HG02763 (cell line): ENCODE data around the gene ENPP7.

Experiments used
- ATAC-seq: cut with Tn5 transposase; IDR thresholded peaks from one replicate; pipeline ENCODE4 v1.9.1; 2021; ENCODE audit warnings: mild to moderate bottlenecking, moderate library complexity; ENCODE audit not compliant: unreplicated experiment

Gene ENPP7

GRCh38 chr17:79702550-79703236, 28.1 kb upstream of the ENPP7 start:
- ATAC-seq = no peak

GRCh38 chr17:79704691-79705090, 26.1 kb upstream of the ENPP7 start:
- ATAC-seq = no peak

- ATAC-seq = no peak
Measured at GRCh38 chr17:79705674-79706073, 25.1 kb upstream of the ENPP7 start.

- ATAC-seq = no peak
Measured at GRCh38 chr17:79706931-79707850, 23.6 kb upstream of the ENPP7 start.

- ATAC-seq = no peak
Measured at GRCh38 chr17:79707931-79708891, 22.5 kb upstream of the ENPP7 start.

GRCh38 chr17:79711715-79712305, 18.9 kb upstream of the ENPP7 start:
- ATAC-seq = no peak

- no peak for ATAC-seq
Measured at GRCh38 chr17:79713391-79713790, 17.4 kb upstream of the ENPP7 start.

GRCh38 chr17:79714176-79715097, 16.3 kb upstream of the ENPP7 start:
- no peak for ATAC-seq

GRCh38 chr17:79715098-79715942, 15.4 kb upstream of the ENPP7 start:
- no peak for ATAC-seq

GRCh38 chr17:79715943-79716797, 14.6 kb upstream of the ENPP7 start:
- no peak for ATAC-seq

GRCh38 chr17:79720705-79721292, 9.9 kb upstream of the ENPP7 start:
- no peak for ATAC-seq

- no peak for ATAC-seq
Measured at GRCh38 chr17:79721993-79722671, 8.6 kb upstream of the ENPP7 start.

GRCh38 chr17:79722787-79723186, 8.0 kb upstream of the ENPP7 start:
- no peak for ATAC-seq

GRCh38 chr17:79728169-79728907, 2.4 kb upstream of the ENPP7 start:
- ATAC-seq = no peak

- no peak for ATAC-seq
Measured at GRCh38 chr17:79728908-79729471, 1.8 kb upstream of the ENPP7 start.

- no peak for ATAC-seq
Measured at GRCh38 chr17:79729761-79730160, 982 bp upstream of the ENPP7 start.
